ENCODE results near the gene PHTF2.

DNA sequence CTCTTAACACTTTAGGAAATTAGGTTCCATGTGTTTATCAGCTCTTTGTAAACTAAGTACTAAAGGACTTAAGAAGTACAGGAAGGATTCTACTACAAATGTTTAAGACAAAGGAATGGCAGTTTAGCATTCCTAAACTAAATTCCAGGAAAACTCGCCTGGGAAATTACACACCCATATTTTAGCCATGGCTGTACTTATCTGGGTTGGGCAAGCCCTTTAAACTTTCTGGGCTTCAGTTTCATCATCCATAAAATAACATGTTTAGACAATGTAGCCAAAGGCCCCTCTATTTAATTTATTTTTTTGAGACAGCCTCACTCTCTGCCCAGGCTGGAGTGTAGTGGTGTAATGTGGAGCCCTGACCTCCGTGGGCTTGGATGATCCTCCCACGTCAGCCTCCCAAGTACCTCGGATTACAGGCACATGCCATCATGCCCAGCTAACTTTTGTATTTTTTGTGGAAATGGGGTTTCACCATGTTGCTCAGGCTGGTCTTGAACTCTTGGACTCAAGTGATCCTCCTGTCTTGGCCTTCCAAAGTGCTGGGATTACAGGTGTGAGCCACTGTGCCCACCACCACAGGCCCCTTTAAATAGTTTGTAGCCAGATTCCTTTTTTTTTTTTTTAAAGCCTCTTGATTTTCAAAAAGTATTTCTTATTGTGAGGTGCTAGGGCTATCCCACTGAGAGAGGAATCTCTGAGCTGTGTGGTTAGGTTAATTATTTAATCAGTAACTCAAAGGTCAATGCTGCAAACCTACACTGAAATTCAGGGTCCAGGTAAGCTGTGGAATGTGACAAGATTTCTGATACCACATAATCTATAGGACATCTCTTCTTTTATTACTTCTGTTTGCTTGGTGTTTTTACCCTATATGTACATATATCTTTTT lies 32.4 kb upstream of the PHTF2 start:
- TF ChIP-seq, protein P1, sequence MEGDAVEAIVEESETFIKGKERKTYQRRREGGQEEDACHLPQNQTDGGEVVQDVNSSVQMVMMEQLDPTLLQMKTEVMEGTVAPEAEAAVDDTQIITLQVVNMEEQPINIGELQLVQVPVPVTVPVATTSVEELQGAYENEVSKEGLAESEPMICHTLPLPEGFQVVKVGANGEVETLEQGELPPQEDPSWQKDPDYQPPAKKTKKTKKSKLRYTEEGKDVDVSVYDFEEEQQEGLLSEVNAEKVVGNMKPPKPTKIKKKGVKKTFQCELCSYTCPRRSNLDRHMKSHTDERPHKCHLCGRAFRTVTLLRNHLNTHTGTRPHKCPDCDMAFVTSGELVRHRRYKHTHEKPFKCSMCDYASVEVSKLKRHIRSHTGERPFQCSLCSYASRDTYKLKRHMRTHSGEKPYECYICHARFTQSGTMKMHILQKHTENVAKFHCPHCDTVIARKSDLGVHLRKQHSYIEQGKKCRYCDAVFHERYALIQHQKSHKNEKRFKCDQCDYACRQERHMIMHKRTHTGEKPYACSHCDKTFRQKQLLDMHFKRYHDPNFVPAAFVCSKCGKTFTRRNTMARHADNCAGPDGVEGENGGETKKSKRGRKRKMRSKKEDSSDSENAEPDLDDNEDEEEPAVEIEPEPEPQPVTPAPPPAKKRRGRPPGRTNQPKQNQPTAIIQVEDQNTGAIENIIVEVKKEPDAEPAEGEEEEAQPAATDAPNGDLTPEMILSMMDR (IDR thresholded peaks at IDR 0.05): no peak
- TF ChIP-seq POLR2A (IDR thresholded peaks at IDR 0.05): no peak

Data from testis (tissue), 2 donors.